HL-60/S4 treated with retinoic acid at 250 ng/mL for 4 days and 3 days (cell line): ENCODE data around the gene ANO2.

Experiments used
- in situ Hi-C: fragments of 300-500 bp; cut with MboI; formaldehyde crosslinking; loops from 2 replicates; pipeline ENCODE4 v1.7.0; 2022; ENCODE audit warnings: low sequenced_read_pairs

The ANO2 gene

GRCh38 chr12:5945071-5946008, at the start of gene ANO2:
ANO2 (minus strand) TSS chr12:5945259; CDS start chr12:5945217, 42 bp downstream.
- in situ Hi-C loops: no loop called here

DNA sequence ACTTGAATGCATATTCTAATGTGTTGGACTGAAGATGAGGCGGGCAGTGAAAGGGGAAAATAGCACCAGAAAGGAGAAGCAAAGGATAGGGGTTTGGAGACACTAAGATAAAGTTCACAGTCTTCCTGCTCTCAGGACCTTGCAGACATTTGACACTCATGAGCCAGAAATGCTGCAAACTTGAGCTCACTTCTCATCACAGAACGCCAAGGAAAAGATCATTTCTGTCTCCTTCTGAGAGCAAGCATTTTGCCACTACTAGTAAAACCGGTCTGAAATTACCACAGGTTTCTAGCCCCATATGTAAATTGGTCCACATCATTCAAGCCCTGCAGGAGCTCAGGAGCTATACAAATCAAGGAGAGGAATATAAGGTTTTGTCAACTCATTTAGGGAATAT, 44.6 kb upstream of the ANO2 start:
- in situ Hi-C loops: no loop called here

DNA sequence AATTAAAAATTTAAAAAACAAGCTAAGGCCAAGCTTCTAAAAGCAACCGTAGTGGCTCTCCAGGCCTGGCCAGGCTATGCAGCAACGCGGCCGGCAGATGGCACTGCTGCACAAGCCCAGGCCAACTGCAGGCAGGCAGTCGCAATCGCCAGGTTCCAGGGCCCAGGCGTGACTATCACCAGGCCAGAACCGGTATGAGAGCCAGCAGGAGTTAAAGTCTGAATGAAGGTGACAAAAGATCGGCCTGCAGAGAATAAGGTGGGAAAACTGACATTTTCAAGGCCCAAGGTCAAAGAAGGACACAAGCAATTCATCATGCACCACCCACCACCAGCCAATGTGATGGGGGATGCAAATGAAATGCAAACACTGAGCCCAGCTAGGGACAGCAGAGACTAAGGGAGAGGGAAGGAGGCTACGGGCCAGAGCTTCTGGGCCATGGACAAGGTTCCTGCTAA, 43.6 kb upstream of the ANO2 start:
- in situ Hi-C loops: no loop called here

DNA sequence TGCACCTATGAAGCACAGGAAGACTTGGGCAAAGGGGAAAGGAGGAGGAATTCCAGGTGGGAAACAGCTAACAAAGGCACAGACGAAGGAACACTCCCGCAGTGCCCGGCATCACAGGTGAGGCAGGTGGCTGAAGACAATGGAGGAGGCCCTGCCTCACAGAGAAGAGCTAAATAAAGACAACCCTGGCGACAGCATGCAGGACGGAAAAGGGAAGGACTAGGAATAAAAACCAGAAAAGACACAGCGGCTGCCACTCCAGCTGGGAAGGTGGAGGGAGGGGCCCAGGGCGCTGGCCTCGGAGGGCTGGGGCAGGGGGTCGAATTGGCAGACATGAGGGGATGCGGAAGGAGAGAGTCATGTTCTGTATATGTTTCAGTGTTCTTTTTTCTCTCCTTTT, 43.0 kb upstream of the ANO2 start:
- in situ Hi-C loops: no loop called here

DNA sequence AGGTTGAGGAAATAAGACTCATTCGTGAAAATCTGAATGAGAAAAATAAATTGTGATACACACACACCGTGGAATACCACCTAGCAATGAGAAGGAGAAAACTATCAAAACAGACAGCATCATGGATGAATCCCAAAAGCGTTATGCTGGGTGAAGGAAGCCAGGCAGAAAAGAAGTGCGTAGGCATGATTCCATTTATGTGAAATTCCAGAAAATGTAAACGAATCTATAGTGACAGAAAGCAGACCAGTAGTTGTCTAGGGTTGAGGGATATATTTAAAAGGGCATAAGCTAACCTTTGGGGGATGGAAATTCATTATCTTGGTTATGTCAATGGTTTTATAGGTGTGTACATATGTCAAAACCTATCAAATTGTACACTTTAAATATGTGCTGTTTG, 42.5 kb upstream of the ANO2 start:
- in situ Hi-C loops: no loop called here

GRCh38 chr12:5985471-5985870, 40.4 kb upstream of the ANO2 start:
- in situ Hi-C loops: no loop called here

DNA sequence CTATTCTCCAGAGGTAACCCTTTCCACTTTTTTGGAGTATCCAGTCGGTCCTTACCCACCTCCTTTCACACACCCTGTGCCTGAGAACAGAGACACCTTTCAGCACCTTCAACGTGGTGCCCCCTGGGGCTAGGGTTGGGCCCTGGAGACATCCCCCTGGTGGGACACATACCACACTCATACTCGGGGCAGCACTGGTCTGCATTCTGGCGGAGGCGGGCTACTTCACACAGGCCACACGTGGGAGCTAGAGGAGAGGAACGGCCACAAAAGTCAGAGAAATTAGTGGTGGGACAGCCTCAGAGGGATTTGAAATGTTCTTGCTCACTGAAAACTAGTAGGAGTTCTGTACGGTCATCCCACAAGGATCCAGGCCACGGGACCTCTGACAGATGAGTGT, 39.8 kb upstream of the ANO2 start:
- in situ Hi-C loops: no loop called here

- in situ Hi-C loops: no loop called here
Measured at GRCh38 chr12:5982106-5982505, 37.0 kb upstream of the ANO2 start.

DNA sequence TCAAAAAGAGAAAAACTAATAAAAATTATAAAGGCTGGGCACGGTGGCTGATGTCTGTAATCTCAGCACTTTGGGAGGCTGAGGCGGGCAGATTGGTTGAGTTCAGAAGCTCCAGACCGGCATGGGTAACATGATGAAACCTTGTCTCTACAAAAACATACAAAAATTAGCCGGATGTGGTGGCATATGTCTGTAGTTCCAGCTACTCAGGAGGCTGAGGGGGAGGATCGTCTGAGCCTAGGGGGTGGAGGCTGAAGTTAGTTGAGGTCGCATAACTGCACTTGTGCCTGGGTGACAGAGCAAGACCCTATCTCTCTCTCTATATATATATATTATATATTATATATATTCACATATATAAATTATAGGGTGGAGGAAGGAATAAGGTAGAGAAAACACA, 32.5 kb upstream of the ANO2 start:
- in situ Hi-C loops: no loop called here

GRCh38 chr12:5976711-5977110, 31.7 kb upstream of the ANO2 start:
- in situ Hi-C loops: no loop called here

DNA sequence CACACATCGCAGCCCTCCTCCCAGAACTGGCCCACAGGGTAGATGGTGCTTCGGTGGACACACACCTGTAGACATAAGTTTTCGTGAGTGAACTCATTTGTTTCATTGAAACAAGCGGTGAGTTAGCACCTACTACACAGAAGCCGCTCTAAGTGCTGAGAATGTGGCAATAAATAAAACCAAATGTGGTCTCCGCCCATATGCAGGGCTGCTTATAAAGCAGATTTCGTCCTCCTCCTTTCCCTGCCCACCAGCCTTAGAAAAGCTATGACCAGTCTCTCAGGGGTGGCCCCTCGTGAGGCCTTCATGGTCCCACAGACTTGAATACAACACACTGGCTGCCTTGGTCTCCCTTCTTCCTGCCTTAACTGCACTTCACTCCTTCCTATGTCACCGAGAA, 31.1 kb upstream of the ANO2 start:
- in situ Hi-C loops: no loop called here

DNA sequence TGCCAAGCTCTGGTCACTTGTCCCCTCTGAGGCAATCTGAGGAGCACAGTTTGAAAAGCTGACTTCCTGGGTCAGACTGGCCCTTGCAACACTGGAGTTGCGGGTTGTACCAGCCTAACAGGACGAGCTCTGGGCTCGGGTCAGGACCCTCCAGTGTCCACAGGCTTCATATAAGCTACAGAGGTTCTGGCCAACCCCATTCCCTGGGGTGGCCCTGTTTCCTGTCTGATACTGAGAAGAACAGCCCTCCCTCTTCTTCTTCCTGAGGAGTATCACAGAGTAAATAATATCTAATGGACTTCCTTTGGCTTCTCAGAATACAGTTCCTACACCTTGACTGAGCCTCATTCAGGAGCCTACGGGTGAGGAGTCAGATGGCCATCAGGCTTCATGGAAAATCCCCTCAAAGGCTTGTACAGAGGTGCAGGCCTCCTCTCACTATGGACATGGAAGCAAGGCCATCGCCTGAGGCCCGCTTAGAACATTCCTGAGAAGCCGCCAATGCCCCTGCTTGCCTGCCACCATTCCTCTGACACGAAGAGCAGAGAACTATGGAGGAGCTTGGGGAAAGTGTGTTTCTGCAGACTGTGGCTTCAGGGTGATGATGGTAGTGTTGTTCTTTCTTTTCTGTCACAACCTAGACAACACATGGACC, 28.5 kb upstream of the ANO2 start:
- in situ Hi-C loops: no loop called here

DNA sequence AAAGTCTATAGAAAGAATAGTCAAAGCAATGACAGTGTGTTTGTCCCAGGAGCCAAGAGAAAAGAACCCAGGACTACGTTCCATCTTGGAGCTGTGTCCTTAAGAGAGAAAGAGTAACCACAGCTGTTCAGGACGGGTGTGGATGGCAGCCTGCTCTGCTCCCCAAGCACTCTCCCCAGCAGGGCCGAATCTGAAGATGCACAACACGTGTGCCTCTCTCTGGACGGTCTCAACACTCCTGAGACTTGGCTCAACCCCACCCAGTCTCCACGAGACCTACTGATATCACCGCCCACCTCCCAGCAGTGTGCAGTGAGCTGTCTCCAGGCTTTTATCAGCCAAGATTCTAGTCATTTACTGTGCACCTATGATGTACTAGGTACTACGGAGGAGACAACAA, 27.3 kb upstream of the ANO2 start:
- in situ Hi-C loops: no loop called here

DNA sequence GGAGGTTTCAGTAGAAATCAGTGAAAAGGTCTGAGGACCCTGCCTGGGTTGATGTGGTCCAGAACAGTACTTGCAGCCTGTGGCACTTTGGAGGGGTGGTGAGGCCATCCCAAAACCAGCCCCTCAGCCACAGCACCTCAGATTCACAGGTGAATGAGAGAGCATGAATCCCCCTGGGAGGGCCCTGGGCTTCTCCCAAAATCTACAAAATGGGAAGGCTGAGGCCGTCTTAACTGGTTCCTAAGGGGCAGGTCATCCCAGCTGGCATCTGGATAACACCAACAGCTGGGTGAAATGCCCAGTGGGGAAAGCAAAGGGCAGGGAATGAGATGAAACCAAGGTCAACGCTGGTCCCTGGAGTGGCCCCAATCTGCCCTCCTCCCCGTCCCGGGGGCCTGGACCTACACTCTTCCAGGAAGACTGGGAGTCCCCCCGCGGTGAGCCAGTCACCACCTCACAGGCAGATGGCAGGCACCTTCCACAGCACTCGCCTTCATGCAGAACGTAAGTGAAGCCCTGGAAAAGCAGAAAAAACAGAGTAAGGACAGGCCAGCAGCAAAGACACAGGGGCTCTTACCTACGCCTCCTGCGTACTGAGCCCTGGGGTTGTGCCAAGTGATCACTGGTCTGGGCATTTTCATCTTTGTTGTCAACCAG, 26.3 kb upstream of the ANO2 start:
- in situ Hi-C loops: no loop called here

GRCh38 chr12:5969974-5970690, 25.1 kb upstream of the ANO2 start:
- in situ Hi-C loops: no loop called here

DNA sequence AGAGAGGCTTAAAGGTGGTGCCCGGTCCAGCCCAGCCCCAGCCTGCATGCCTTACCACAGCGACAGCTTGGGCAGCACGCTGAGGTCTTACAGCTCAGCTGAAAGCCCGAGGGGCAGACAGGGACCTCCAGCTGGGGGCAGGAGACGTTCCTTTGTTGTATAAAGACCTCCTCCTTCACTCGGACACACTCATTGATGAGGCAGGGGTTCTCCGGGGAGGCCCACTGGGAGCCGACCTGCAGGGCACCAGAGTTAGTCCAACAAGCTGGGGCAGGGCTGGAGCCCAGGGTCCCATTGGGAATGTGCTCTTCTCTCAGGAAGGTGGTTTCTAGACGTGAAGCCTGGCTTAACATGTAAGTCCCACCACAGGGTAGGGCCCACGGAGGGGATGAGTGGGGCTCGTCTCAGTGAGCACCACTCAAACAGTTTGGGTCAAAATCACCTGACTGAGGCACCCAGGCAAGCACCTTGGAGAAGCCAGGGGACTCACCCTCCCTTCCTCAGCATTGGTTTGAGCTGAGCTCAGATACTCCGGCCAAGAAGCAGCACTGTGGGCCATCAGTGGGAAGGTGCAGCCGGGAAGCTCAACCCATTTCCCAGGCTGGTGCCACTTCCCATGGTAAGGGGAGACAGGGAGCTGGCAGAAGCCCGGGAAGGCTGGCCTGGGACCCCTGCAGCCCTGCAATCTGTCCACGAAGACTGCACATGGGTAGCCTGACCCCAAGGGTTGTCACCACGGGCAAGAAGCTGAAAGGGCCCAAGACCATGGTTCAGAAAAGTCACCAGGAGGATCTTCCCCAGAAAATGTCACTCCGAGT, 24.3 kb upstream of the ANO2 start:
- in situ Hi-C loops: no loop called here

GRCh38 chr12:5967645-5968415, 22.8 kb upstream of the ANO2 start:
- in situ Hi-C loops: no loop called here

- in situ Hi-C loops: no loop called here
Measured at GRCh38 chr12:5966486-5967095, 21.5 kb upstream of the ANO2 start.

DNA sequence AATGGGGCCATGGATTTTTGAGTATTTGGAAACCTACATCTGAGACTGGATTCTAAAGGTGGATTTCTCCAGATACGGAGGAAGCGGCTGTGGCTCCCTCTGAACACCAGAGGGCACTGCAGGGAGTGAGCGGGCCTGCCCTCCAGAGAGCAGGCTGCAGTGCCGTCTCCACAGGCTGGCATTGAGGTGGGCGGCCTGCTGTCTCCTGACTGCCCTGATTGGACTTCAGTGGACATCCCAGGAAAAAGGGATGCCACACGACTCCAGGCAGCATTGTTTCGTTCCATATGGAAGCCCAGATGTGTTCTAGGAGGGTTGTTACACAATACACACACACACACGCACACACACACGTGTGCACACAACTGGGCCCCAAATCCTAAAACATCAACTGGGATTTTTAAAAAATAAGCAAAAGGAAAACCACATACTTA, 20.9 kb upstream of the ANO2 start:
- in situ Hi-C loops: no loop called here
